ENCODE results near the gene C1orf116. TPM values are rescaled to one million over a fixed set of nuclear protein-coding genes. Genes with fewer than 3 reads are reported as not detected.

The C1orf116 gene
- total RNA-seq, 2 donors from 2014 or later = 17.2 to 31.6 TPM

DNA sequence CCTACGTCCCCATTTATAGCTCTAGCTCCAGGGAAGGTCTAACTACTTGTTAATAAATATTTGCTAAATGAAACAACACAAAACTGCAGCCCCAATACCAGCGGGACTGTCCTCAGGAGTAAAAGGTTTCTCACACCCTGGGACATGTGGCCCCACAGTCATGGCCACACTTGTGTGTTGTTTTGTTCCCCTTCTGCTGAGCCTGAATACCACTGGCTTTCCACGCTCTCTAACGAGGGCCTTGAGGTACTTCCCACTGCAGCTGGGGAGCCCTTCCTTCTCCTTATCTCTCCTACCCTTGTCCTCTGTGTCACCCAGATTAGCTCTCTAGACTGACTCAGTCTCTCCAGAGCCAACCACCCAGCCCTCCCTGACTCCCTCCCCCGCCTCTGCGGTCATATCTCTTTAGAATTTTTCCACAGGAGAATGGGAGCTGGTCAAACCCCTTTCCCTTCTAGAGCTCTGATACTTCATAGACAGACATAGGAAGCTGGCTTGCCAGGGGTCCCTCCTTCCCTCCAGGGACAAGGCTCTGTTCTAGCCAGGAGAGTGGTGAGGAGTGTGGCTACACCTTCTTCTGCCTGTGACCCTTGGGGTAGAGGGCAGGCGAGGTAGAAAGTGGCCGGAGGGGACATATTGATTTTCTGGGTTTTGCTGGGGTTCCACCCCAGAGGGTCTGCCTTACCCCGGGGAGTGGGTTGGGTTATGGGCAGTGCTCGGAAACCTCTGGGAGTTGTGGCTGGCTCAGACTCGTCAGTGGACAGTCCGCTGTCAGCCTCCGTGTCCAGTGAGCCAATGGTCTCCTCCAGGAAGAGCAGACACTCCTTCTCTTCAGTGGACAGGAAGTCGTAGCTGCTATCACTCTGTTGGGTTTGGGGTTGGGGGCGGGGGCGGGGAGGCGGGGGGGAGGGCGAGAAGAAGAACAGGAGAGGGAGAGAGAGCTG lies 8.1 kb downstream of the C1orf116 start:
- DNase-seq (no peak), ATAC-seq (no peak)
- intact Hi-C loops (cut with DNase I, micrococcal nuclease) = no loop called here

DNA sequence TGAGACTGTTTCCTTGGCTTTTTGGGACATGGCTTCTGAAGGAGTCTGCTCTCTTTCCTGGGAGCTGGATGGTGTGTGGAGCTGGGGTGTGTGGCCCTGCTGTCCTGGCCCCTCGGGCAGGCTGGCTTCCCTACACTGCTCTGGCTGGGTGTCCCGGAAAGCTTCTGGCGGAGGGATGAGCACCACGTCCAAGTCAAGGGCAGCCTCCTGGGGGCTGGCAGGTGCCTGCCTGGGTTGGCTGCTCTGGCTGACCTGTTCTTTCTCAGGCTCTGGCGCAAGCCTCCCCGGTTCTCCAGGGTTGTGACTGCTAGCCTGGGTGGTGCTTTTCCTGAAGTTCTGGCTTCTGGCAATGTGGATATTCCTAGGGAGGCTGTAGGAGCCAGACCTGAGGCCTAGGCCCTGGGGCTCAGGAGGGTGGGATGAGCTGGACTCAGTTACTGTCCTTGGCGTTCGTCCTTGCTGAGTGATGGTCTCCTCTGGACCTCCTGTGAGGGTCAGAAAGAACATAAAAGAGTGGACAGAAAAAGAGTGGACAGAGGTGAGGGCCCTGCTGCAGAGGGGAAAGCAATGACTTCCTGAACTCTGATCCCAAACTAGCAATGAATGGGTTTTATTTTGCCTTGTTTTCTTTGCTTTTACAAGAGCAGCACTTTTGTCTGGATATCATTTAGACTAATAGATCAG lies 9.4 kb downstream of the C1orf116 start:
- ATAC-seq (no peak), DNase-seq (no peak)
- intact Hi-C loops (cut with DNase I, micrococcal nuclease) = no loop called here

DNA sequence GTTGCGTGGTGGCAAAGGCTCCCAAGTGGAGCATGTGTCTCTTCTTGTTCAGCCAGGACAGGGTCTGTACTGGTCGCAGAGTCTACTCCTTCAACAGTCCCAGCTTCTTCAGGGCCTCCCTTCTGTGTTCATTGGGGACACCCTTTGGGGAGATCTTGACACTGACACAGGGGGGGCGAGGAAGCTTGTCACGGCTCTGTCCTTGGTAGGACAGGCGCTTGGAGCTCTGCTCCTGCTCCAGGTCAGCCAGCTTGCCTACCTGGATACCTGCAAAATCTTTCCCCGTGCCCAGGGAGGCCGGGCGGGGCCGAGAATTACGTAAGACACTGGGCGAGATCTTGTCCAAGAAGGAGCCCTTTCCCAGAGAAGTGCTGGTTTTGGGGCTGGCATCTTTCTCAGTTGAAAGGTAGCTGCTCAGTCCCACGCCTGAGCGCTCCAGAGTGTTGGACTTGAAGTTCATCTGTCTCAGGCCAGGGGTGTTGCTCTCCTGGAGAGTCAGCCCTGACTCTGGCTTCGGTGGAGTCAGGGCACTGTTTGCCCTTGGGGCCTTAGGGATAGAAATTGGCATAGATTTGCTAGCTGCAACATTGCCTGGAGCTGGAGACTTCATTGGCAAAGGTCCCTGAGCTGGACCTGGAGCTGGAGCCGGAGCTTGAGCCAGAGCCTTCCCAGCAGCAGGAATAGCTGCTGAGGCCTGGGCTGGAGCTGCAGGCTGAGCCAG lies 10.5 kb downstream of the C1orf116 start:
- intact Hi-C loops (cut with DNase I, micrococcal nuclease) = no loop called here
- DNase-seq = no peak
- ATAC-seq = no peak

DNA sequence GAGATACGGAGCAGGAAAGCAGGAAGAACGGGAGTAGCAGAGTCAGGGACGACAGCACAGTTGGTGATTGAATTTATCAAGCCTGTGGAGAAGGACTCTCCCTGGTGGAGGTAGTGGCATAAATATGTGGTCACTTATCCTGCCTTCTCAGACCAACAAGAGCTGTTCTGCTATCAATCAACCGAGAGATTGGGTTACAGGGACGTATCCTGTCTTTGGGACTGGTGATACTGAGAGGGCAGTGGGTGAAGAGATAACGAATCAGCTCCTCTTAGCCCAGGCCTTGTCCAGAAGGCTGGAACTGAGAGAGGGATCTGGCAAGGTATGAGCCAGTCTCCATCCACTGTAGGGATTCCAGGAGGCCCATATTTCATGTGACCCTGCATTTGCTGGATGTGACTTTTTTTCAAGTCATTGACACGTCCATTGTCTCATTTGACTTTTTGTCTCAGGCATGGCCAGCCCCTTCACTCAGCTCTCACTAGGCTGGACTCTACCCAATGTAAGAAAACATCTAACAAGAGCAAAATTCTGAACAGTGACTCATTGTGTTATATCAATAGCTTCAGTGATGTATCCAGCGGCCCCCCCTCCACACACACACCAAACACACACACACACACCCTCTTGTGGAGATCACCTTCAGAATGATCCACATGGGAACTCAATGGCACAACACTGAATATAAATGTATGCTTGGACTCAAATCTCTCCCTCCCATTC lies 11.3 kb downstream of the C1orf116 start:
- ATAC-seq (no peak), DNase-seq (no peak)
- intact Hi-C loops (cut with DNase I, micrococcal nuclease) = no loop called here

DNA sequence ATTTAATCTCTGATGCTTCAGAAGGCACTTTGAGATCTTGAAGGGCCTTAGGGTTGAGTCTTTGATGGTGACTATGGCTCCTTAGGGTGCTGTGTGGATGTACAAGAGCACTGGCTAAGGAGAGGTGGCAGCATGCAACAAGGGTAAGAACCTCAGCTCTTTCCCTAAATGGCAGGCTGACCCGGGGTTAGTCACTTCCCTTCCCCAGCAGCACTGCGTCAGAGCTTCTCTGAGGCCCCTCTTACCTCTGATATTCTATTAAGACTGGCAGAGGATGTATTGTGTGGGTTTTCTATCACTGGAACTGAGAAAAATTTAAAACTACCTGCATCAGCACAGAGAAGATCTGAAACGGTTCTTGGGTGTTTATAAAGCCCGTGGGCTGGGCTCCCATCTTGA lies 11.8 kb downstream of the C1orf116 start:
- DNase-seq = no peak
- no peak for ATAC-seq
- intact Hi-C loops (cut with DNase I, micrococcal nuclease) = no loop called here

DNA sequence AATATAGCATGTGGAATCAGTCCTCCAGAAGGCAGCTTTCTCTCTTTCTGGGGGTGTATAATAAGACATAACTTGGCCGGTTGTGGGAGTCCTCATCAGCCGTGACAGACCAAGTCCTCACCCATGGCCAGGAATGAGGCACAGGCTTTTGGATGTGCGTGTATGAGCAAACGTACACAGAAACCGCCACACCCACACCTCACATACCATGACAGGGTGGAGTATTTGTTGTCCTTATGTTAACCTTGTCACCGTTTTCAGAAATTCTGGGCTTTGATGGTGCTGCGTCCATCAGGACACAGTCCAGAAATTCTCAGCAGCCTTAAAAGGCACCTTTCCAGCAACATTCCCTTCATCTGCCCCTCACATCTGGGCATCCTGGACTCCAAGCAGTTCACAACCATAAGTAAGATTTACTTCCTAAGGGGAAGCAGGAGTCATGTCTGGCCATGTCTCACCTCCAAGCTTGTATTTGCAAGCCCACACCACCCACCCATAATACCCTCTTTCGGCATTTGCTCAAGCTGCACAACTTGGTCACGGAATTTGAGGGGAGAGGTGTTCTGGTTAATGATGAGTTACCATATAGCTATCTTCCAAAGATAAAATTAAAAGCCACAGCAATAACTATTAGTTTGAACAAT lies 12.4 kb downstream of the C1orf116 start:
- ATAC-seq (peak; percentile 80), DNase-seq (peak; percentile 54 to 77)
- intact Hi-C loops (cut with DNase I, micrococcal nuclease) = no loop called here

DNA sequence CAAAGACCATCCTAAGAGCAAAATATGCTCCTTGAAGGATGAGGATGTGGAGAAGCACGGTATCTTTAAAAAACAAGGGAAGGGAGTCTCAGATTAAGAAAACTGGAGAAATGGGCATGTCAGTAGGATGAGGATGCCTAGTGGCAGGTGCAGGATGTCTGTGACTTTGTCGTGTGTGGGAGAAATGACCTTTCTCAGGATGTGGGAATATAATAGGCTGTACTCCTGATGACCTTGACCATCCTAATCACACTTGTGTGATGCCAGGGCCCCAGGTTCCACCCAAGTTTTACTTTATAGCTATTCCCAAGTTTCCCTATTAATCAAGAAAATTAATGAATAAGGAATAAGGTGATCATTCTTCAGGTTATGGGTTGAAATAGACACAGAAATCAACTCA lies 12.9 kb downstream of the C1orf116 start:
- intact Hi-C loops (cut with DNase I, micrococcal nuclease) = no loop called here
- DNase-seq = no peak
- ATAC-seq = no peak

DNA sequence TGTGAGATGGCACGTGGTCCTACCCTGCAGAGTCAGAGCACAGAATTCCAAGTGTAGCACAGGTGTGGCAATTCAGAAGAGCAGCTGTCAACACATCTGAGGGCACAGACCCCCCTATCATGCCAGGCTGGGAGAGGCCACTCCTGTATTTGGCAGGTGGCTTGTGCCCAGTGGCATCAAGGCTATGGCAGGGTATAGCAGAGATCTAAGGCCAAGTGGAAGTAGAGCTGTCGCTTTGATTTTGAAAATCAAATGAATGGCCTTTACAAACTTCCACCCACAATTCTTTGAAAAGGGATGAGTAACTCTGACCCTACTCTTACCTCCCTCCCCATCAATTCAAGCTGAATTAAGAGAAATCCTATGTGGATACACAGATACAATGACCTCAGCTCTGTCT lies 13.4 kb downstream of the C1orf116 start:
- DNase-seq (no peak), ATAC-seq (no peak)
- intact Hi-C loops (cut with DNase I, micrococcal nuclease) = no loop called here

DNA sequence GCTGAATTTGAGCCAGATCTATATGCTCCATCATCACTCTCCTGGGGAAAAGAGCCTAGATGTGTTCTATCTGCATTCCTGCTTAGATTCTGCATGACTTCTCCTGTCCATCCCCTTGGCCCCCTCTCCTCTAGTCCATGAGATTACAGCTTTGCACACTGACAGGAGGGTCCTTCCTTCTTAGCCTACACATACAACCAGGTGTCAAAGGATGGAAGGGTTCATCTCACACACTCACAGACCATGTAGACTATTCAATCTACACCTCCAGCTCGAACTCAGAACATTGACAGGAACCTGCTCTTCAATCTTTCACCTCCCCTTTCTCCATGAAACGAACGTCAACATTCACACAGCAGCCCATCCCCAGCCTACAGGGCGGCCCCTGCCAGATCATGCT lies 13.8 kb downstream of the C1orf116 start:
- ATAC-seq = no peak
- DNase-seq = no peak
- intact Hi-C loops (cut with DNase I, micrococcal nuclease) = no loop called here

DNA sequence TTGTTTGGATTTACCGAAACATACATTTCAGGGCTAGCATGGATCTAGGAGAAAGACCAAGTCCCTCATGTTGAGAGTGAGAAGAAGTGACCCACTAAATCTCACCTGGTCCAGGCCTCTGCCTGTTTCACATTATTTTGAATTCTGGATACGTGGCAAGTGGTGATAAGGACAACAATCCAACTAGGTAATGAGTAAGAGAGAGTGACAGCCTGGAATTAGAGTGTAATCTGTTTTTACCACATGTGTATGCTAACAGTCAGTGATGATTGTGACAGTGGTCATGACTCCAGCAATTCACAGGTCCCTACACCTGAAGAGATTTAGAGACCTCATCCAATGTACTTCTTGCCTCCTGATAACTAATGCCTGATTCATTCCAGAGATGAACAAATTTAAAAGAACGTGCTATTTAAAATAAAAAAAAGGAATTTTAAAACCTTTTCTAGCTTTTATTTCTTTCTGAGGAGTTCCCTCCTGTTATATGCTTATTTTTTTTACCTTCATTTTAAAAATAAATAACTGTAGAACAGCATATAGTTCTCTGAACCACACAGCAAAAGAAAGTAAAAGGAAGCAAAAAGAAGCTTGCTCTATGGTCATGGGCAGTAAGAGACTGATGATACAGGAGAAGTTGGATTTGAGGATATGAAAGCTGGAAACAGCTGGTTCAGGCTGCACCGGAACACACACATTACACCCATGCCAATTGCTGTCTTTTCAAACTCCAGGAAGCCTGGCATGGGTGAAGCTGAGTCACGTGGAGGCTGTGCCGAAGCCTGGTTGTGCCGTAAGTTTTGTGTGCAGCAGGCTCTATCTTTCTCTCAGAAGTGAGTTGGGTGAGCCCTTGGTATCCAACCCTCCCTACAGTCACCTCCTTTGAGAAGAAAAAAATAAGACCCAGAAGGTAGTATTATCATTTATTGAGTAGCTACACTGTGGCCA lies 14.7 kb downstream of the C1orf116 start:
- intact Hi-C loops (cut with DNase I, micrococcal nuclease) = no loop called here
- peak; percentile 67 for ATAC-seq

DNA sequence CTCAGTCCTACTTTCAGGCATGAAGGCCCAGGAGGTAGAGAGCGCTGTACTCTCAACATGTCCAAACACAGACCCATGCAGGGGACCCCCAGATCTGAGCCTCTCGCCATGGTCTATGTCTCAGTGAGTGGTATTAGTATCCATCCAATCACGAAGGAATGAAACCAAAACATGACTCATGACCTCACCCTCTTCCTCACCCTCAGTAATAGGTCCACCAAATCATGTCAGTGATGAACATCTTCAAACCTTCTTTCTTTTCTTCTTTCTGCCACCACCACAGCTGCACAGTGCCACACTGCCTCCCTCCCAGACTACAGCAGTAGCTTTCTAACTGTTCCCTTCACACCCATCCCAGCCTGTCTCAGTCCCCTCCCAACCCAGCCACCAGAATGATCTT lies 16.8 kb downstream of the C1orf116 start:
- ATAC-seq (no peak), DNase-seq (no peak)
- intact Hi-C loops (cut with DNase I, micrococcal nuclease) = no loop called here

More for the DNA sequence above, 14.7 kb downstream of the C1orf116 start:
- DNase-seq = peak; percentile 39 to 63

DNA sequence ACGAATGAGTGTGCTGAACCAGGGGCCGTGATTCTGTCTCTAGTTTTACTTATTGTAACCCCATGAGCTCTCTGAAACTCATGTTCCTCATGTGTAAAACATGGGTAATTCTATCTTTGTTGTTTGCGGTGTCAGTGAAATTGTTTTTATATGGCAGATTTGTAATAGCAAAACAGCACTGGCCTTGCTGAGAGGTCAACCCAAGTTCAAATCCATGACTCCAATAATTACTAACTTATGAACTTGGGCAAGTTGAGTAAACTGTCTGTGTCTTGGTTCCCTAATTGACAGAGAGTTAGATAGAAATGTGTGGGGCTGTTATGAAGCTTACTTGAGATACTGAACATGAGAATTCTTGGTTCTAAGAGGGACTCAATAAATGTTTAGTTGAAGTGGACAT lies 17.8 kb downstream of the C1orf116 start:
- DNase-seq = no peak
- intact Hi-C loops (cut with DNase I, micrococcal nuclease) = no loop called here
- ATAC-seq = no peak

DNA sequence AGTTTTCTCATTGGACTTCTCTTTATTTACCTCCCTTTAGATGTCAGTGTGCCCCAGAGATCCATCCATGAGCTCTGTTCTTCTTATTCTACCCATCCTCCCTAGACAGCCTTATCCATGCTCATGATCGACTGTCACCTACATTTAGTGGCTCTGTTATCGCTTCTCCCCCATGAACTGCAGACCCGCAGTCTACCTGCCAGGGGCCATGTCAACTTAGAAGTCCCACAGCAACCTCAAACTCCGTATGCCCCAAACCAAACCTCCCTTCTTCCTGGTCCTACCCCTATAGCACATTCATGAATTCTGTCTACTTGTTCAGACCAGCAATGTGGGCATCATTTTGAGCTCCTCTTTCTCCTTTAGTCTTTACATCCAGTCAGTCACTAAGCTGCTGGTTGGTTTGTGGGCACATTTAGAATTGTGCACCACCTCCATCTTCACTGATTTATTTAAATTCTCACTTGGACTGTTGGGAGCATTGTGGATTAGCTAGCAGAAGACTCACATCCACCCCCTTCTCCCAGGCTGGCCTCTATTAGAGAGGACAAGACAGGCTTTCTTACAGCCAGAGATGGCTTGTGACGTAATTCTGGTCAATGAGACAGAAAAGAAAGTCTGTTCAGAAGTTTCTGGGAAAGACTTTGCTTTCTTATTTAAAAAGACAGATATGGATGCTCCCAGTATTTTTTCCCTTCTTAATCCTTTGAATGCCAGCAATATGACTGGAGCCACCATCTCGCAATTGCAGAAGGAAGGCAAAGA lies 19.1 kb downstream of the C1orf116 start:
- DNase-seq (no peak), ATAC-seq (no peak)
- intact Hi-C loops (cut with DNase I, micrococcal nuclease) = no loop called here

DNA sequence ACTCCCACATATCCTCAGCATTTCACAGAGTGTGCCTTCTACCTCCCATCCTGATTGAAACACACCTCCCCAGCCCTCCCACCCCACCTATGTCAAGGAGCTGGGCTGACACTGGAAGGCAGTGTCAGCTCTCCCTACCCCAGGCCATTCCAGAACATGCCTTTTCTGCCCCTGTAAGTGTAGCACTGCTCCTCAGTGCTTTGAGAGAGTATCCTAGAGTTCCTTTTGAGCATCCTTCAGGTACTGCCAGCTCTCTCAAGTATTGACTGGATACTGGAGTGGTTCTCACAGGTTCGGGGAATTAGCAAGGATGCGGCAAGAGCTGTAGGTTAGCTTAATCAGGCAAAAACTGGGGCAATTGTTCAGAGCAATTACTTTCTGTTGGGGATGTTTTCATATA lies 21.8 kb downstream of the C1orf116 start:
- DNase-seq (no peak), ATAC-seq (no peak)
- intact Hi-C loops (cut with DNase I, micrococcal nuclease) = no loop called here

DNA sequence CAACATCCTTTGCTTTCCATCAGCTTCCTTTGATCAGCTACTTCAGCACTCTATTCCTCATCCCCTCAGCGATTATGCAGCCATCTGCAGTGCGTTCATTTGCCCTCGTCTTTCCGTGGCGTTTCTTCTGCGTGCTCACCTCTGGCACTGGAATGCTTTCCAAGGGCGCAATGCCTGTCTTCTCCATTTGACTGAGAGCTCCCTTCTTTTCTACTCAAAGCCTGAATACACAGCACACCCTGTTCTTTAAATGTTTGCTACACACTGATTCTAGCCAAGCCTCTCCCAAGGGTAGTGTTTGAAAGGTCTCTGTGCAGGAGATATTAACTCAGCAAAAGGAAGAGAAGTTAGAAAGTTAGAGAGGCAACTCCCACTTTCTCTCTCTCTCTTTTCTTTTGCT lies 22.6 kb downstream of the C1orf116 start:
- ATAC-seq = peak; percentile 51
- intact Hi-C loops (cut with DNase I, micrococcal nuclease) = no loop called here
- no peak for DNase-seq

DNA sequence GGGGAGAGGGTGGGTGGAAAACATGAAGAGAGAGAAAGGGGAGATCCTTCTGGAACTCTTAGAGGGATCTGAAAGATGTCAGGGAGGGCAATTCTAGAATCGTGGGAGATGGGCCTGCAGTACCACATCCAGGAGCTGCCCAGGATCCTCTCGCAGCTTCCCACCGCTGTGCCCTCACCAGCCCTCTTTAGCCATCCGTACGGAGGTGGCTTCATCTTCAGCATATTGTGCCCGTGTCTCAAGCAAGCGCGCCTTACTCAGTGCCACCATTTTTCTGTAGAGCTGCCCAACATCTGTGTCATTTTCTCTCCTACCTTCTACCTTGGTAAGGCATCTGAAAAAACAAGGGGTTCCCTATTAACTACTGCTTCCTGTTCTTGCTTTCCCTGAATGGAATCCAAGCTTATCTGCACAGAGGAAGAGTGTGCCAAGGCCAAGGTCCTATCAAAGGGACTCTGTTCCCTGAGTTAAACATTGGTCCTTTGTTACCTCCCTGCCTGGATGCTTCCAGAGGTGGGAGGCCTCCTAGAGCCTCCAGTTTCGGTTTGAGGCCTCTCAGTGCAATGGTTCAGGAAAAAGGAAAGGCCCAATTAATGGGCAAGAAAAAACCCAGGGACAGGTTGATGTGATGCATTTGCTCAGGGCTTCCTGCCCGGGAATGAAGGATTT lies 23.2 kb downstream of the C1orf116 start:
- intact Hi-C loops (cut with DNase I, micrococcal nuclease) = no loop called here
- ATAC-seq = peak; percentile 67
- DNase-seq = no peak
